CMK (cell line): ENCODE data around the gene NCR3LG1.
"Not testable (repeated sequence)": the region's sequence is repeated elsewhere in the genome, so short reads cannot be mapped to it uniquely, and the experiment has no call there.

Experiments used
- DNase-seq: peaks from one replicate; pipeline ENCODE4 v3.0.0-alpha.2; 2010; ENCODE audit warnings: low read depth

NCR3LG1 gene

DNA sequence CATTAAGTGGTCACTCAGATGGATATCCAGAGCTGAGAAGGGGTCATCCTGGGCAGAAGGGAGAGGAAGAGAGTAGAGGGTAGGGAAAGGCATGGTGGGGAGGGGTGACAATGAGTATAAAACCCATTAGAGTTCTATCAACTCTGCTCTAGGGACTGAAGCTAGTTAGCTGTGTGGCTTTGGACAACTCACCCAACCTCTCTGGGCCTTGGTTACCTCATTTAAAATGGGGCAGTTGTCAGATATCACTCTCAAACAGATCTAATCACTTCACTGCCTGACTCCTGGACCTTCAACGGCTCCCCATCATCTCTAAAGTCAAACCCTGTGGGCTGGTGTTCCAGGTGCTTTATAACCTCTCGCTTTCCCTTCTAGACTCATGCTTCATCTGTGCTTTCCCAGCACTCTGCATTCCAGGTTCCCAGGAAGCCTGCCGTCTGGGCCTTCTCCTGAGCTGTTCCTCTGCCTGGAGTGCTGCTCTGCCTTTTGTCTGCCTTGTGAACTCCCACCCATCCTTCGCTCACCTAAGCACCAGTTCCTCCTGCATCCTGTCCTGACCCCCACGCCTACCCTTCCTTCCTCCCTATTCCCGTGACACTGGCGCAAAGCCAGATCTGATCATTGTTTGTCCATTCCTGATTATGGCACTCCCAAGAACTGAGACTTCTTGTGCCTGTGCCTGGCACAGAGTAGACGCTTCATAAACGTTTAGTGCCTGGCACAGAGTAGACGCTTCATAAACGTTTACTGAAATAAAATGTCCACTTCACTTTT, 59.2 kb downstream of the NCR3LG1 start:
- no peak for DNase-seq

DNA sequence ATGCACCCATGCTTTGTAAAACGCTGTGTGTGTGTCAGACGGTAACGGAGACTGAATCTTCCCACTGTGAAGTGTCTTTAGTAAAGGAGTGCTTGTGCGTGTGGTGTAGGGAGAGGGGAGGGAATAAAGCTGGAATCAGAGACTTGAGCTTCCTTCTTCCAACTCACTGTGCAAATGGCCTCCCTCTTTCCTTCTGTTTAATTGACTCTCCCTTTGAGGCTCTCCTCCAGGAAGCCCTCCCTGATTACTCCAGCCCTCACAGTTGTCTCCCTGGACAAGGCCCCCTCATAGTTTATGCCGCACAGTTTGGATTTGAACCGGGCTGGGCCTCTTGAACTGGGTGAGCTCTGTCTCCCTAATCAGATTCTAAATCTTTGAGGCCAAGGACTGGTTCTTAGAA, 59.8 kb downstream of the NCR3LG1 start:
- DNase-seq: no peak

DNA sequence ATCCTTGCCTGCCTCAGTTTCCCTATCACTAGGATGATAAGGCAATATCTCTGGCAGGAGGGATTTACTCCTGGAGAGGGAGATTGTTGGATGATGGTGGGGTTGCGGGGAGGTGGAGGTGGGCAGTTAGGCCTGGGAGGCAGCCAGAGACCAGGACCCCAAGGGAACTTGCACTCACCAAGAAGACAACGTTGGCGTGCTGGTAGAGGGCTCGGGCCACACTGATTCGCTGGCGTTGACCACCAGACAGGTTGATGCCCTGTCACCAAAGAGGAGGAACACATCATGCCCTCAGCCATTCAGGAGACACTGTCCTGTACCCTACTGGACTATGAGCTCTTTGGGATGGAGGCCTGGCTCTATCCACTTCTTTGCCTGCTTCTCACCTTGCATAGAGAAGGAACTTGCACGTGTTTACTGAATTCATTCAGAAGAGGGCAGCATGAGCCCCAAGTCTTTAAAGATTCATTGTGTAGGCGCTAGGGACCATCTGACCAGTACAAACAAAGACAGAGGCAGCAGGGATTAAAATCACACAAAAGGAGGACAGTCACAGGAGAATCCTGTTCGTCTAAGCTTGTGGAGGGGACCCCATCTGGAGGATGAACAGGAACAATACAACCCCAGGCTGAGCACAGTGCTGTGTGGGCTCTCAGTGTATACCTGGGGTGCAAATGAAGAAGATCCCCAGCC, 61.0 kb downstream of the NCR3LG1 start:
- DNase-seq: no peak

DNA sequence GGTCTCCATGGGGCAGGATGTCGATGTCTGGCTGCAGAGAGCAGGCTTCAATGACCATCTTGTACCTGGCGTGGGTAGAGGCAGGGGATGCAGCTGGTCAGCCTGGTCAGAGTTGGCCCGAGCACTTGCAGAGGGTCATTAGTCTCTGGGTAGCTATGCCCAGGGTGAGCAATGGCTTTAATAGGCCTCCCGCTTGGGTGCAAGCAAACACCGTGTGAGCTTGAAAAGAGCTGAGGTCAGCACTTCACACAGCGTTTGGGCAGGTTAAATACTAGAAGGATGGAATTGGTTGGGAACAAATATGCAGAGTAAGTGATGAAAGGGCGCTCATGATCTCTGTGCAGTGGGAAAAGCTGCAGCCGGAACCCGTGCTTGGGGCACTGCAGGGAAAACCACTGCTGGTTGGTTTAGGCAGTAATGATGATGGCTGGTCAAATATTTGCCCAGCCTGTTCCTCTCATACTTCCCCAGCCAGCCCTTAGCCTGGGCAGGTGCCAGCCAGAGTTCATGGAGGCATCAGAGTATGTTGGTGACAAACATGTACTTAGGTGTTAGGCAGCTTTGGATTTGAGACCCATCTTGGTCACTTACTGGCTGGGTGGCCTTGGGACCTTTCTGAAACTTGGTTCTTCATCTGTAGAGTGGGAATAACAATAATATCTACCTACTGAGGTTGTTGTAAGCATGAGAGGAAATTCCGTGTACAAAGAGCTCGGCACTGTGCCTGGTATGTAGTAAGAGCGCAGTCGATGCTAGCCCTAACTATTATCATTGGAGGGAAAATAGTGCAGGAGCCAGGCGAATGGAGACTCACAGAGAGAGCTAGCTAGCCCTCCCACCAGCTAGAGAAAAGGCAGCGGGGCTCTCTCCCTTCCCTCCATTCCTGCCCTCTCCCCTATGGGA, 62.1 kb downstream of the NCR3LG1 start:
- DNase-seq: no peak

DNA sequence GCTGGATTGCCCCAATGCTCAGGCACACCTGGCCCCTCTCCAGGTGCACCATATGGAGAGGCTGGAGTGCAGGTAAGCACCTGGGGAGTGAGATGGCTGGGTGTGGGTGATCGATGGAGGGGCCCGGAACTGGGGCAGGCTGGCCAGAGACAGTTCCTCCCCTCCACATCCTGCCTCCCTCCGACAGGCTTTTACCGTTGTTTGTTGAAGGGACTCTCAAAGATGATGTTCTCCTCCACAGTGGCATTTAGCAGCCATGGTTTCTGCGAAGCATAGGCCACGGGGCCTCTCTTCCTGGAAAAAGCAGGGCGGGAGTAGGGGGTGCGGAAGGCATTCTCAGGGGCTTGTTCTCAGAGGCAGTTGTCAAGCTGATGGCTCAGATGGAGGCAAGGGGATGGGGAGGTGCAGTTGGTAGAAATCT, 62.7 kb downstream of the NCR3LG1 start:
- no peak for DNase-seq

DNA sequence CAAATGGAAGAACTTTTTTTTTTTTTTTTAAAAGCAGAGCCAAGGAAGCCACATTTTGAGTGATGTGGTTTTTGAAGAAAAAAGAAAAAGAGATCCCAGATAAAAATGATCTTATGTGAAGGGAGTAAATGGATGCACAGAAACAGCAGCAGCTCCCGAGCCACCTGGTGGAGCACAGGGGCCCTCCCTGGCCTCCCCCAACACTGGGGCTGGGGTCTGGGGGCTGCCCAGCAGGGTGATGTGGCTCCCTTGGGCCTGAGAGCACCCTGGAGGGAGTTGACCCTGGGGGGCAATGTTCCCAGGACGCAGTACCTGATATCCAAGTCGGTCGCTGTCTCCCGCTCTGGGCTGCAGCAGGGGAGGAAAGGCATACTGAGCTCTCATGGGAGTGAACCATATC, 63.4 kb downstream of the NCR3LG1 start:
- no peak for DNase-seq

DNA sequence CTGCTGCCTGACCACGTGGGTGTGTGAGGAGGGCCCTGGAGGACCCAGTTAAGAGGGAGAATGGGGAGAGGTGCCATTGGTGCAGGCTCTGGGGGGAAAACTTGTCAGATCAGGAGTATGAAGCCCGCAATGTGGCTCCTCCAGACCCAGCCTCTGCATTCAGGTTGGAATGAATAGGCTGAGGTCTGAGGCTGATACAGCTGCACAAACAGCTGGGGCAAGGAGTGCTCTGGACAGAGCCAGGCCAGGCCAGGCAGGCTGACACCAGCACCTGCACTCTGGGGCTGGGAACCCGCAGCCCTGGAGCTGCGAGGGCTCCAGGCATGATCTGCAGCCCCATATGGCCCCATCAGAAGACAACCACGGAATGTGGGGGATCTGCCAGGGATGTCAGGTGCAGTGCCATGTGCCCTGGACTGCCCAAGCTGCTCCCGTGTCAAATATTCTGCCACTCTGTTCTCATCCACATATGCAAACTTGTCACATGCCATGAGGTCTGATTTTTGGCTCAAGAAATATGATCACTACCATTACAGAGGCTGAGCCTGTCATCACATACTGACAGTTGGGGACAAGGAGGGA, 64.0 kb downstream of the NCR3LG1 start:
- DNase-seq: no peak

DNA sequence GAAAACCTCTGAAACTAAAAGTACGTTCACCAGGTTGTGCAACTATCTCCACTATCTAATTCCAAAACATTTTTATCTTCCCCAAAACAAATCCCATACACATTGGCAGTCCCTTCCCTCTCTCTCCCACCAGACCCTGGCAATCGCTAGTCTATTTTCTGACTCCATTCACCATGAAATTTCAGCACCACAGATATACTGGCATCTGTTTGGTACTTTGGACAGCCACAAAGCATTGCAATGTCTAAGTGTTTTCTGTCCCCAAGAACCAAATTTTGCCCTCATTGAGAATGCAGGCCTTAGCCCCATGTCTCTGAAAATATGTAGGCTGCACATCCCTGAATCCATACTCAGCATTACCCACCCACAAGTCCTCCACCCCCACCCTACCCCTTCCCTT, 64.9 kb downstream of the NCR3LG1 start:
- no peak for DNase-seq

DNA sequence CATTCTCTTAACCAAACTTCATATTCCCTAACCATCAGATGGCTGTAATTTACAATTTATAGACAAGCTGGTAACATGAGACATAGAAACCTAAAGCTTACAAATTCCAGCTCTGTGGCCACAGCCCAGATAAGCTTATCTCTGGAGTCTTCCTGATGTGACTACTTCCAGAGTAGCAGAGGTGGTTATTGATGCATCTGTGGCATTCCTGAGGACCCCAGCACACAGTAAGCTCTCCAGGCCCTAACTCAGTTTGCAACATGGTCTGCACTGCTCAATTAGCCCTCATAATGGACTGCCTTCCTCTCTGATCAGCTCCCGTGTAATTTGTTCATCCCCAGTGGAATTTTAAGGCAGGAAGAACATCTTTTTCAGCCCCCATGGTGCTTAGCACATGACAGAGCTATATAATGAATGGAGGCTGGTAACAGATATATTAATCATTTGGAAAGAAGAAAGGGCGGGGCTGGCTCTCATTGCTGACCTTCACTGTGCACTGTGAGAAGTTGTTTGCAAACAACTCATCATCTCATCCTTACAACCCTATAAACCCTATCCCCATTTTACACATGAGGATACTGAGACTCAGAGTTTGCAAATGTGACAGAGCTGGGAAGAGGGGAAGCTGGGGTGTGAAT, 67.0 kb downstream of the NCR3LG1 start:
- DNase-seq: no peak

- no peak for DNase-seq
These were observed 70.2 kb downstream of the NCR3LG1 start for GRCh38 chr11:17421781-17422180.

GRCh38 chr11:17423533-17424310, 72.1 kb downstream of the NCR3LG1 start:
- DNase-seq: no peak

GRCh38 chr11:17426233-17426632, 74.6 kb downstream of the NCR3LG1 start:
- not testable (repeated sequence) for DNase-seq
